Osteoblast (primary cell): ENCODE measurements around the gene FYTTD1. TPM values are rescaled to one million over a fixed set of nuclear protein-coding genes. Genes with fewer than 3 reads are reported as not detected.

Experiments
- DNase-seq: peaks from one replicate; pipeline ENCODE4 v3.0.0; 2011; ENCODE audit warnings: low spot score, mixed read lengths; ENCODE audit not compliant: insufficient read length; ENCODE audit errors: missing footprints
- H2AFZ ChIP-seq: 2 replicates; pipeline ENCODE4 v1.6.0; 2011; ENCODE audit warnings: mild to moderate bottlenecking, low read length
- H3K27ac ChIP-seq: 2 replicates; pipeline ENCODE4 v1.5.1; 2011; ENCODE audit warnings: mild to moderate bottlenecking, low read depth, low read length, moderate library complexity
- H3K27me3 ChIP-seq: 2 replicates; pipeline ENCODE4 v1.6.0; 2012; ENCODE audit warnings: mild to moderate bottlenecking, control low read depth, inconsistent platforms, low read length, moderate library complexity; ENCODE audit not compliant: insufficient read depth
- H3K36me3 ChIP-seq: 2 replicates; pipeline ENCODE4 v1.5.1; 2011; ENCODE audit warnings: mild to moderate bottlenecking, low read length, control low read depth, moderate library complexity; ENCODE audit not compliant: insufficient read depth
- H3K4me1 ChIP-seq: 2 replicates; pipeline ENCODE4 v1.5.1; 2011; ENCODE audit warnings: mild to moderate bottlenecking, low read length, control low read depth, moderate library complexity; ENCODE audit not compliant: insufficient read depth
- H3K4me2 ChIP-seq: 2 replicates; pipeline ENCODE4 v1.6.0; 2011; ENCODE audit warnings: mild to moderate bottlenecking, low read length; ENCODE audit not compliant: insufficient read depth
- H3K4me3 ChIP-seq: fragments of 200-600 bp; sonication (generic); 3 replicates; pipeline ENCODE4 v1.5.1; 2012; ENCODE audit warnings: mild to moderate bottlenecking, low read length, inconsistent platforms; ENCODE audit not compliant: insufficient read depth
- H3K79me2 ChIP-seq: 2 replicates; pipeline ENCODE4 v1.6.0; 2012; ENCODE audit warnings: mild to moderate bottlenecking, low read length, control low read depth, inconsistent platforms; ENCODE audit not compliant: insufficient read depth
- H3K9me3 ChIP-seq: 2 replicates; pipeline ENCODE4 v1.5.1; 2011; ENCODE audit warnings: low read depth, low read length, control low read depth
- H4K20me1 ChIP-seq: 2 replicates; pipeline ENCODE4 v1.6.0; 2012; ENCODE audit warnings: mild to moderate bottlenecking, low read length, control low read depth; ENCODE audit not compliant: insufficient read depth
- CTCF ChIP-seq: IDR thresholded peaks from 2 replicates; pipeline ENCODE4 v1.5.1; 2011; ENCODE audit warnings: mild to moderate bottlenecking, low read depth, low read length, moderate library complexity; ENCODE audit errors: extremely low read depth
- total RNA-seq: library from RNA; depleted of rRNA; stranded (reverse); fragments of >200 nt; gene quantifications from 2 replicates; pipeline ENCODE4 v1.2.3, GENCODE V29; 2012

FYTTD1 gene
- total RNA-seq, 1 donor = 42.0 TPM

- H3K4me2 ChIP-seq = no peak overlapping the region
- H3K79me2 ChIP-seq = peaks cover 13% of the 10 kb centered on the region
- no peak overlapping the region for H3K27ac ChIP-seq
- no peak for TF ChIP-seq CTCF
- H3K36me3 ChIP-seq = peaks cover 78% of the 10 kb centered on the region
- no peaks in the 10 kb centered on the region for H3K27me3 ChIP-seq
- H3K9me3 ChIP-seq = no peaks in the 10 kb centered on the region
- no peak overlapping the region for H2AFZ ChIP-seq
- no peak overlapping the region for H3K4me3 ChIP-seq
- no peak for DNase-seq
- H4K20me1 ChIP-seq = no peaks in the 10 kb centered on the region
- H3K4me1 ChIP-seq = no peaks in the 10 kb centered on the region
These were observed 81.3 kb downstream of the FYTTD1 start for GRCh38 chr3:197830967-197831313.

- no peak for TF ChIP-seq CTCF
- H3K4me2 ChIP-seq = no peak overlapping the region
- no peaks in the 10 kb centered on the region for H3K9me3 ChIP-seq
- H3K4me3 ChIP-seq = no peak overlapping the region
- H3K4me1 ChIP-seq = no peaks in the 10 kb centered on the region
- H3K79me2 ChIP-seq = peaks cover 3% of the 10 kb centered on the region
- no peak for DNase-seq
- peaks cover 63% of the 10 kb centered on the region for H3K36me3 ChIP-seq
- no peaks in the 10 kb centered on the region for H4K20me1 ChIP-seq
- no peak overlapping the region for H3K27ac ChIP-seq
- no peak overlapping the region for H2AFZ ChIP-seq
- H3K27me3 ChIP-seq = no peaks in the 10 kb centered on the region
These were observed 84.4 kb downstream of the FYTTD1 start for GRCh38 chr3:197833930-197834715.

GRCh38 chr3:197835509-197835908, 85.8 kb downstream of the FYTTD1 start:
- no peaks in the 10 kb centered on the region for H3K9me3 ChIP-seq
- H3K27me3 ChIP-seq = no peaks in the 10 kb centered on the region
- H3K27ac ChIP-seq = no peak overlapping the region
- TF ChIP-seq CTCF = no peak
- H3K79me2 ChIP-seq = no peaks in the 10 kb centered on the region
- H3K4me1 ChIP-seq = no peaks in the 10 kb centered on the region
- H2AFZ ChIP-seq = no peak overlapping the region
- H3K4me2 ChIP-seq = no peak overlapping the region
- no peak for DNase-seq
- H3K4me3 ChIP-seq = no peak overlapping the region
- H4K20me1 ChIP-seq = no peaks in the 10 kb centered on the region
- peaks cover 62% of the 10 kb centered on the region for H3K36me3 ChIP-seq

GRCh38 chr3:197836244-197836643, 86.6 kb downstream of the FYTTD1 start:
- H3K4me3 ChIP-seq = no peak overlapping the region
- H3K4me2 ChIP-seq = no peak overlapping the region

More at GRCh38 chr3:197836244-197836643, 86.6 kb downstream of the FYTTD1 start:
- H4K20me1 ChIP-seq = no peaks in the 10 kb centered on the region
- no peaks in the 10 kb centered on the region for H3K27me3 ChIP-seq
- H3K27ac ChIP-seq = no peak overlapping the region
- H3K9me3 ChIP-seq = no peaks in the 10 kb centered on the region
- peaks cover 63% of the 10 kb centered on the region for H3K36me3 ChIP-seq
- no peak for DNase-seq
- no peaks in the 10 kb centered on the region for H3K4me1 ChIP-seq
- no peak for TF ChIP-seq CTCF
- no peak overlapping the region for H2AFZ ChIP-seq
- H3K79me2 ChIP-seq = no peaks in the 10 kb centered on the region

Other genes with a start within 250 kb of the FYTTD1 start
- 5.6 and 5.8 TPM in 2 replicates for gene BDH1, start 193.9 kb upstream of the FYTTD1 start, total RNA-seq
- gene RUBCN, start 13.0 kb upstream of the FYTTD1 start, total RNA-seq = 19.7 and 23.2 TPM in 2 replicates
- 61.9 and 91.6 TPM in 2 replicates for gene LRCH3, start 41.4 kb downstream of the FYTTD1 start, total RNA-seq
- 373 and 450 TPM in 2 replicates for gene RPL35A, start 200.3 kb downstream of the FYTTD1 start, total RNA-seq
- gene LMLN, start 210.3 kb downstream of the FYTTD1 start, total RNA-seq = 13.0 and 16.3 TPM in 2 replicates